GM19467 (cell line): ENCODE measurements around the gene FOXC1.

ENCODE experiments used
- ATAC-seq: cut with Tn5 transposase; IDR thresholded peaks from one replicate; pipeline ENCODE4 v1.9.1; 2021; ENCODE audit warnings: mild to moderate bottlenecking, moderate library complexity; ENCODE audit not compliant: unreplicated experiment

Gene FOXC1

DNA sequence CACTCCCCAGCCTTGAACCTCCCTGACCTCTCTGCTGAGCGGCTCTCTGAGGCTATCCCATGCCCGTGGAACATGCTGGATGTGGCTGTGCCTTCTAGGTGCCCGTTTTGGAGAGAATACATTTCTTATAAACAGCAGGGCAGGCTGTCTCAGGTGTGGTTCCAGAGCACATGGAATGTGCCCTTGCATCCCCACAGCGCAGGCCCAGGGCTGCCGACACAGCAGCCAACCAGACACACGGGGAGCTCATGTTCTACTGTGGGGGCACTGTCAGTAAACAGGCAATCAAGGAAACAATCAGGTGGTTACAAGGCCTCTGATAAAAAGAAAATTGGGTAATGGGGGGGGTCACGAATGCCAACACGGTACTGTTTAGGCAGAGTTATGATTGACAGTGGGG is 30.8 kb downstream of the FOXC1 start:
- no peak for ATAC-seq

DNA sequence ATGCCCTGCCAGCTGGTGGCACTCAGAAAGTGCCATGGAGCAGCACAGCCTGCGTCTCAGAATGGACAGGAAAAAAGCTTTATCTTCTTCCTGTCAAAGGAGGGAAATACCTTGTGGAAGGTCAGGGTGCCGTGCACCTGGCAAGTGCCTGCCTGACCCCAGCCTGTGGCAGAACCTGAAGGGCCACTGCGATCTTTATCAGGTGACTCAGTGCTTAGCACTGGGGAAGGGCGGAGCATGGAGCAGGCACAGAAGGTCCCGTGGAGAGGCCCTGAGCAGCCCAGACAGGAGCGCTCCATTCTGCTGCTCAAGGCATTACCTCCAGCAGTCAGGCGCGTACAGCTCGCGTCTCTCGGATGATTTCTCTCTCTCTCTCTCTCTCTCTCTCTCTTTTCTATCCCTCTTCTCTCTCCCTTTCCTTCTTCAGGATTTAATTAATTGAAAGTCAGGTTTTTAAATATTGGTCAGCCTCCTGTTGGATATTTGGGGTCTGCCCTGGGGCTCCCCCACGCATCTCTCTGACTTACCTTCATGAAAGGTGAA is 31.7 kb downstream of the FOXC1 start:
- ATAC-seq, result no peak

DNA sequence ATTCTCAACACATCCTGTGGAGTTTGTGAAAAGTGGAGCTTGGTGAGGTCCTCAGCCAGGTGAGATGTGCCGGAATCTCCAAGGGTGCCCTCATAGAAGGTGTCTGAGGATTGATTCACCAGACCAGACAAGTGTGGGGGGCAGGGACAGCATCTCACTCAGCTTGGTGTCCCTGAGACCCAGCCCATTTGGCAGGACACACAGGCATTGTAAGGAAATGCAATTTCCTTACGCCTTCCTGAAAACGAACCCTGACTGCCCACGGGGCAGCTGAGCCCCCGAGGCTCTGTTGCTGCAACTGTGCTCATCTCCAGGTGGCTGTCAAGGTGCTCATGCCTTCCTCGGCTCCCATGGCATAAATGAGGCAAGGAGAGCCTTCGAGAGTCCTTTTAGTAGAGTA is 33.4 kb downstream of the FOXC1 start:
- no peak for ATAC-seq

DNA sequence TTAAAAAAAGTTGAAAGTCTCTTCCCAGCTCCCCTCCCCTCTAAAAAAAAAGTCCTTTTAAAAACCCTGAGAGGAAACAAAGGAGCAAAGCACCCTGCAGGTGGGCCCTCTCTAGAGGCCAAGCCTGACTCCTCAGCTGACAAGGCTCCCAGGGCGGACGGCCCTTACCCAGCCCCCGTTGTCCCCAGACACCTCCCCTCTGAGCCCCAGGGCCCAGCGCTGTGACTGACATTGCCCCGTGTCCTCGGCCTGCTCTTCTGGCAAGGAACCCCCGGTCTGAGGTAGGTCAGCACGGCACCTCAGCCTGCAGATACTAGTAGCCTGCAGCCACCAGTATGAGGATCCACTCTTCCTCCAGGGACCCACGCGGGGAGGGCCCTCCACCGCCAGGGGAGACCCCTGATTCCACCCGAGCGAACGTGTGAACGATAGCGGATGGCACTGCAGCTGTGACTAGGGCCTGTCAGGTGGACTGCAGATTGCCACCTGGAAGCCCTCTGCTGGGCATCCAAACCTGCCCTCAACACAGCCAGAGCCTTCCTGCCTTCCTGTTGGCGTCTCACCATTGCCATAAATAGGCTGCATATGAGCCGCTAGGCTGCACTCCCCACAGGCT is 34.2 kb downstream of the FOXC1 start:
- ATAC-seq, result no peak

DNA sequence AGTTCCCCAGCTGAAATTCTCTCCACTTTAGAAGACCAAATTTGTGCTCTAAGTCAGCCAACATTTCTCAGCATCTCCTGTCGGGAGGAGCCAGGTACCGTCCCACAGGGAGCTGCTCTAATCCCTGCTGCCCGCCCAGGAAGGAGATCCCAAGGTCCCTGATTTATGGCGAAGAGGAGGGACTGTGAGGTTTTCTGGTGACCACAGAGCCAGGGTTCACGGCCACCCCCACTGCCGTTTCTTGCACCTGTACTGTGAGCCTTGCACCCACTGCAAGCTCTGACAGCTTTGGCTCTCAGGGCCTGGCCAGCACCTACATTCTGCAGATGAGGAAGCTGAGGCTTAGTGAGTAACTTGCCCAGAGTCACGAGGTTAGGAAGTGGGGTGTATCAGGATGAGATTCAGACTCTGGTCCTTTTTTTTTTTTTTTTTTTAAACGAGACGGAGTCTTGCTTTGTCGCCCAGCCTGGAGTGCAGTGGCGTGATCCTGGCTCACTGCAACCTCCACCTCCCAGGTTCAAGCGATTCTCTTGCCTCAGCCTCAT is 34.9 kb downstream of the FOXC1 start:
- no peak for ATAC-seq

DNA sequence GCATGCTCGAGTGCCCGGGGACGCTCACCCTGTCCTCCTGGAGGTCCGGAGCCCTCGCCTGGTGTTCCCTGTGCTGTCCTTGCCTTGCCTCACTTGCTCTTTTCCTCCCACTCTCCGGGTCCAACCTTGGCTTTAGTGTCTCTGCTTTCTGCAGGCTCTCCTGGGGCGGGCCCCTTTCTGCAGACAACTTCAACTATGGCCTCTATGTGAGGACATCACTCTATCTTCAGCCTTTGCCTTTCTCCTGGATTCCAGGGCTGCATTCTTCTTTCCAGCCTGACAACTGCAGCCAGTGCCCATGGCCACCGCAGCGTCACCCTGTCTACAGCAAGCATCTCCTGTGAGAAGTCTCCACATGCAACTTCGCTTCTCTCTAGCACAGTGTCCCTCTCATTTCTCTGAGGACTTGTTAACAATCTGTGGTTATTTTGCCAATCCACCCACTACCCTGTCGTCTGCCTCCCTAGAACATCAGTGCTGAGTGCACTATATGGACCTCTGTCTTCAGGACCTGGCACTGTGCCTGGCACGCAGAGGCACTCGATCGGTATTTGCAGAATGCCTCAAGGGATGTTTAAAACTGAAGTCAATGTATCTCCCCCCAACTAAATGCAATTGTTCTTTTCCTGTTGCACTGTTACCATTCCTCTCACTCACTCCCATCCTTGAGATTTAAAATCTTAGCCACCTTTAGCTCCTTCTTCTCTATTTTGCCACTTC is 35.9 kb downstream of the FOXC1 start:
- ATAC-seq, result no peak

DNA sequence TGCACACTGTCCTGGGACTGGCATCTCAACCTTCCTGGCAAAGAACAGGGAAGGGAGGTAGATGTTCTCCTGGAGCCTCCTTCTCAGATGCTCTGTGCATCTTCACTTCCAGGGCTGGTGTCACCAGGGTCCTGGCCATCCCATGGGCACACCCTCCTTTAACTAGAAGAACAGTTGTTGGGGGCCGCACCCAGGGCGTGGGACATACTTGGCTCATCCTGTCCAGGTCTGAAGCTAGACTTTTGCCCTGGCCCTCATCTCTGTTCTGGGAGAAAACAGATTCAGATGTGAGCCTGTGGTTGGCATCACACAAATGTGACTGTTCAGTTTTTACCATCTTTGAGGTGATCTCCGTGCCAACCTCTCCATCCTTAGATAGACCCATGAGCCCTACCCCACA is 41.6 kb downstream of the FOXC1 start:
- no peak for ATAC-seq

DNA sequence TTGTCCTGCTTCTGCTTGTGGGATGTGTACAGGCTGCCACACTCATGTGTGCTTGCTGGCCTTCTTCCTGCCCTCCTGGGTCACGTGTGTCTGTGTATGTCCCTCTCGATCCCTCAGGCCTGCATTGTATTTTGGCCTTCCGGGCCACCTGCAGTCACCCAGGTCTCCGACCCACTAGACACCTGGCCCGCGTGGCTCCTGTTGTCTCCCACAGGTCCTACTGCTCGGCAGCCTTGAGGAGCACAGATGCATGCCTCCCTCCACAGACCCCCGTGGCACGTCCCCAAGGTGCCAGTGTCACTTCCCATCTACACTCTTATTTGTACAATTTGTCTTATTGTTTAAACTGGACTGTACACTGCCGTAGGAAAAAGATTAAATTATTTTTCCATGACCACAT is 43.1 kb downstream of the FOXC1 start:
- no peak for ATAC-seq

DNA sequence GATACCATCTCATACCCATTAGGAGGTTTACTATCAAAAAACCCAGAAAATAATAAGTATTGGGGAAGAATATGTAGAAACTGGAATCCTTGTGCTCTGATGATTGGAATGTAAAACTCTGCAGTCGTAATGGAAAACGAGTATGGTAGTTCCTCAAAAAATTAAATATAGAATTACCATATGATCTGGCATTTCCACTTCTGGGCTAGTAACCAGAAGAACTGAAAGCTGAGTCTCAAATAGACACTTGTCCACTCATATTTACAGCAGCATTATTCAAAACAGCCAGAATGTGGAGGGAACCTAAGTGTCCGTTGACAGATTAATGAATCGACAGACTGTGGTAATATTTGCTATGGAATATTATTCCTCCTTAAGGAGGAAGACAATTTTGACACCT is 44.3 kb downstream of the FOXC1 start:
- ATAC-seq, result no peak

DNA sequence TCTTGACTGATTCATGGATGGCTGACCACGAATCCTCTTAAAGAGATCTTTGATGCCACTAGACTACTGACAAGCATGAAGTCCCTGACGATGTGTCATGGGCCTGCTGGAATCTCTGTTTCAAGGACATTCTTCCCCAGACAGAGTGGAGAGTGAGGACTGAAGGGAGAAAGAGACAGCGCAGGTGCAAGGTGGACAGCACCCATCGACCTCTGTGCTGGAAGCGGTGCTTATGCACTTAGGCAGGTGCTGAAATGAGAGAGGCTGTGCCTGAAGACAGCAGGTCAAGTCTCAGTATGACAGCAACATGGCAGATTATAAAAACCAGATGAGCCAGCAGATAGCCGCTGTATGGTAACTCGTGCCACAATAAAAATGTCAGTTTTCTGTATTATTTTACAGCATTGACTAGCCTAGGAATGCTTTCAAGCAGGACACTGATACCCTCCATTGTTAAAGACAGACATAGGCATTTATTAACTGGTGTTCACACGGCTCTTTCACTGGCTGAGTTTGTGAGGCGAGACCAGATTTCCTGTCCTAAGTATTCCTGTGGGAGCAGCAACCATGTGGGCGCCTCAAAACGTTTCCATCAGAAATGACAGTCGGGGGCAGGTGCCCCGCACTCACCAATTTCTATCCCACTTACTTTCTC is 47.5 kb downstream of the FOXC1 start:
- no peak for ATAC-seq

DNA sequence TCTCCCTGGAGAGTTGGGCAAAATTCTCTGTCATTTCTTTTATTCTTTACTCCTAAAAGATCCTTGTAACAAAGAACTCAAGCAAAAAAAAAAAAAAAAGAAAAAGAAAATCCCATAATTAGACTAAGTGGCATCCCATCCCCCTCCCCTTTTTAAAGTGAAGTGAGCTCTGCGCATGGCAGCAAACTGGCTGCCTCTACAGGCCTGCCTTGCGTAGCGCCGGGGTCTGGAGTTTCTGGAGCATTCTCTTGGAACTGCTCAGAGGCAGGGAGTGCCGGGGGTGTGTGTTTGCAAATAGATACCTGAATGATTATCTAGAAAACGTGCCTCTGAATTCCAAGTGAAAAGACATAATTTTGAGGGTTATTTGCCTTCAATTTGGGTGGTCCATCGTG is 48.1 kb downstream of the FOXC1 start:
- no peak for ATAC-seq

DNA sequence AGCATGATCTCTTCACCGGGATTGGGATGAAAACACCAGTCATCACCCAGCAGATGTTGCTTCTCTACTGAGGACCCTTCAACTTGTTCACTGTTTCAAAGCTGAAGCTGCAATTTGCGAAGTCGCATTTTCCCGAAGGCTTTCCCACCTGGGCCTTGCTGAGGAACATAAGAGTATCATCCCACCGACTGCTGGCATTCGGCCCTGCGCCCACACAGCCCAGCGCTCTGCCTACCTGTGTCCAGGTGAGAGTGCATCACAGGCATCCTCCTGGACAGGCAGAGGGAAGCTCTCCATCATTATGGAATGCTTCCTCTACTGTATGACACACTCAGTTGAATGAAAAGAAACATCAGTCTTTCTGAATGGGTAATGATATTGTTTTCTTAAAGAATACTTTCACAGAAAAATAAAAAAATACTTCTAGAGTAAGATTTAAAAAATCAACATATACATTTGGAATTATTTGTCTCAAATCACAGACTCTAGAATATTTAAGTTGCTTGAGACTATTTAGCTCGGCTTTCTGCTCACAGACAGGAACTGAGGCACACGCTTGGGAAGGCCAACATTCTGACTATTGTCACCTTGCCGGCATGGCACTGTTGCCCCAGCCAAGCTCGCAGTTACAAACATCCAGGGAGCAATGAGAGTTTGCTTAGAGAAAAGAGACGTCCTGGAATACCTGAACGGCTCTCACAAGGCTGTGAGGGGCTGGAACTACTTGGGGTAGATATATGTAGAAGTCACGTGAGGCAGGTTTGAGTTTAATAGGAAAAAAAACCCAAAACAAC is 48.7 kb downstream of the FOXC1 start:
- no peak for ATAC-seq

DNA sequence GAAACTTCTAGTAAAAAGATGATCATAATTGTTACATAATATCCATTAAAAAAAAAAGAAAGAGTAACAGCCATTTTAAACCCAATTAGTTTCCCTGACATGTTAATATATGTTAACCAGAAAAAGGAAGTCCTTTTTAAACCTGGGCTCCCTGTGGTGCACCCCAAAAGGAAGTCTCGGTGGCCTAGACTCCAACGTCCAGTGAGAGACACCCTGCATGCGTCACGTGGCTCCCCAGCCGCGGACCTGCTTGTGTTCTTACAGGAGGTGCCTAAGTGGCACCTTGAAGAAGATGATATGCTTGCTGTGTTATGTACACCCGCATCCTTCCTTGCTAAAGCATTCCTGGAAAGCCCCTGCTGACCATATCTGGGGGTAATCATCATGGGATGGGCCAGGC is 50.1 kb downstream of the FOXC1 start:
- ATAC-seq, result no peak

DNA sequence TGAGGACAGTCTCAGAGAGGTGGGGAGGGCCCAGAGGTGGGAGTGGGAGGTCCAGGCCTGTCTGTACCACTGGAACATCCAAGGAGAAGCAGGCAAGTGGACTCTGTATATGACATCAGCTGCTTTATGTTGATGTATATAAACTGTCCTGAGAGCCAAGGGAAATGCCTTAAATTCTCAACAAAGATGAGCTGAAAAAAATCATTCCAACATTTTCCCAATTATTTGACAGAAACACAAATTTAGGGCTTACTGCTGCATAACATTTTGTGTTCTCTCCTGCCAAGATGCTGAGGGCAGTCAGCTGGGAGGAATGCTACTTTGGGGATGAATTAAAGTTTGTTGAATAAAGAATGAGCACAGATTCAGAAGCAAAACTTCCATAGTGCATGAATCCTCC is 52.8 kb downstream of the FOXC1 start:
- no peak for ATAC-seq
